Naive B cell (primary cell): ENCODE data around the gene ACTL8. TPM values are rescaled to one million over a fixed set of nuclear protein-coding genes. Genes with fewer than 3 reads are reported as not detected.
A peak's percentile ranks its signal among the peaks of the same experiment; 100 is the strongest.

Experiments used
- ATAC-seq, 2 donors: fragments of 150-1000 bp; cut with Tn5 transposase; 2 replicates each; pipeline ENCODE4 v1.10.0; 2021; ENCODE audit warnings: low read depth in 2 of 2, mild to moderate bottlenecking in 2 of 2, moderate library complexity in 2 of 2
- DNase-seq: peaks from one replicate; pipeline ENCODE4 v3.0.0; 2022
- H3K27ac Mint-ChIP-seq, 6 donors: one replicate each; pipeline ENCODE4 v1.8.0; 2020 to 2022; ENCODE audit warnings: mild to moderate bottlenecking in 6 of 6, mixed read lengths in 6 of 6, moderate library complexity in 5 of 6, inconsistent platforms in 2 of 6
- H3K27me3 Mint-ChIP-seq, 3 donors: one replicate each; pipeline ENCODE4 v1.8.0; 2021 to 2022; ENCODE audit warnings: mixed read lengths in 3 of 3, mild to moderate bottlenecking in 1 of 3
- H3K36me3 Mint-ChIP-seq, 2 donors: one replicate each; pipeline ENCODE4 v1.8.0; 2020 to 2022; ENCODE audit warnings: mixed read lengths in 2 of 2, inconsistent platforms in 1 of 2, mild to moderate bottlenecking in 1 of 2
- H3K4me1 Mint-ChIP-seq, 3 donors: one replicate each; pipeline ENCODE4 v1.8.0; 2020 to 2022; ENCODE audit warnings: mixed read lengths in 3 of 3, inconsistent platforms in 1 of 3, mild to moderate bottlenecking in 1 of 3, moderate library complexity in 1 of 3
- H3K4me3 Mint-ChIP-seq, 8 donors: one replicate each; pipeline ENCODE4 v1.8.0; 2020 to 2022; ENCODE audit warnings: mild to moderate bottlenecking in 8 of 8, mixed read lengths in 8 of 8, moderate library complexity in 8 of 8, inconsistent platforms in 2 of 8
- H3K9me3 Mint-ChIP-seq, 7 donors: one replicate each; pipeline ENCODE4 v1.8.0; 2020 to 2022; ENCODE audit warnings: mixed read lengths in 7 of 7, mild to moderate bottlenecking in 5 of 7, inconsistent platforms in 2 of 7, moderate library complexity in 1 of 7
- polyA plus RNA-seq, 6 donors: library from polyadenylated mRNA; unstranded; fragments of 300-500 nt; fragmentation: Illumina TruSeq; gene quantifications; one replicate each; pipeline ENCODE4 v1.2.3, GENCODE V29; 2021; ENCODE audit warnings: low read depth in 6 of 6

ACTL8 gene
- polyA plus RNA-seq, 6 donors from 2014 or later, result not detected

DNA sequence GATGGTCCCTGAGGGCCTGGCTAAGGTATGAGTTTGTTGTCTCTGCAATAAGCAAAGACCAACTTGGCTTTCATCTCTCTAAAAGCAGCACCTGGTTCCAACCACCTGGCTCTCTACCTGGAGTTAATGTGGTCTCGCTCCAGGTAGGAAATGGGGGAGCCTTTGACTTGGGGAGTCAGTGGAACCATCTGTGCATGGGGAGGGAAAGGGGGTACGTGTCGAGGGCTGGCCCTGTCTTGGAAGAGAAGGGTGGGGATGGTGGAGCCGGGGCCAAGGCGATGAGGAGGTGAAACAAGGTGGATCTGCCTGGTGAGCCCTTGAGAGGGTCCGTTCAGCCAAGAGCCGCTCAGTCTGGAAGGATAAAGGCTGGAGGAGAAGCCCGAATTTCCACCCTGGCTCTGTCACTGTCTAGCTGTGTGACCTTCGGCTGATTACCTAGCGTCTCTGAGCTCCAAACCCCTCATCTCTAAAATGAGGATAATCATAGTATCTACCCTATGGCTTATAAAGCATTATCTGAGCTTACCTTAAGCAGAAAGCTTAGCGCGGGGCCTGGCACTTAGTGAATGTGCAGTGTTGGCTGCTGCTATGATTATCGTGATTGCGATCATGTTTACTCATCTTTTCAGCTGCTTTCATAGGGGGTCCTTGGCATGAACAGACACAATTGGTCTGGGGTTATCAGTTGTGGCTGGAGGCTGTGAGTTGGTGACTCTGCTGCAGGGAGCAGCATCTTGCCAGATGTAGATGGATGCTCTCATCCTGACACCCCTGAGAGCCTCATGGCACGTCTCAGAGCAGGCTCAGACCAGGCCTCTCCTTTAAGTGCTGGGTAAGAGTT lies 78.7 kb downstream of the ACTL8 start:
- Mint-ChIP-seq H3K9me3 (peaks cover 0 to 7% (median 2%) of the 10 kb centered on the region in 7 donors), H3K36me3 (no peaks in the 10 kb centered on the region), H3K27ac (no peak overlapping the region), H3K27me3 (peaks cover 11 to 26% (median 18%) of the 10 kb centered on the region in 3 donors), H3K4me3 (no peak overlapping the region), H3K4me1 (no peaks in the 10 kb centered on the region)
- DNase-seq (no peak), ATAC-seq (no peak)

DNA sequence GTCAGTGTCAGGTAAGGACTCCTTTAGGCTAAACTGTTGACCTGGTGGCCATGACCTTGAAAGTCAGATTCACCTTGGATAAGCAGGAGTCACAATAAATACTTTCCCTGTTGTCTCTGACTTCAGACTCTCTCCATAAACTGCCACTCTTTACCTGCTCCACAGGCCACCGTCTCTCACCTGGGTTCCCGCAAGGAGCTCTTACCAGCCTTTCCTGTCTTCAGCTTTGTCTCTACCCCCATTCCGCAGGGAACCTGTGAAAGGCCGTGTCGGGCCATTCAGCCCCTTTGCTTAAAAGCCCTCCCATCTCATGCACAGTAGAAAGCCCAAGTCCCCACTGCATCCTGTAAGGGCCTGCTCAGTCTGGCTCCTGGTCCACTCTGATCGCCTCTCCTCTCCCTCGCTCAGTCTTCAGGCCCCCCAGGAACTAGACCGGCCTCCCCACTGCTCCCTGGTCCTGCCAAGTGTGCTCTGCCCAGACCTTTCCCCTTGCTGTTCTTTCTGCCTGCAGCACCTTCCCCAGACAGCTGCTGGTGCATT lies 79.5 kb downstream of the ACTL8 start:
- Mint-ChIP-seq H3K4me3 (no peak overlapping the region), H3K27ac (no peak overlapping the region), H3K36me3 (no peaks in the 10 kb centered on the region), H3K4me1 (no peaks in the 10 kb centered on the region), H3K27me3 (peaks cover 11 to 26% (median 18%) of the 10 kb centered on the region in 3 donors), H3K9me3 (peaks cover 0 to 7% (median 2%) of the 10 kb centered on the region in 7 donors)
- DNase-seq, result no peak
- no peak for ATAC-seq

- no peaks in the 10 kb centered on the region for H3K36me3 Mint-ChIP-seq
- peaks cover 11 to 24% (median 16%) of the 10 kb centered on the region in 3 donors for H3K27me3 Mint-ChIP-seq
- no peak overlapping the region for H3K4me3 Mint-ChIP-seq
- no peak for ATAC-seq
- H3K9me3 Mint-ChIP-seq, result peaks cover 0 to 7% (median 0%) of the 10 kb centered on the region in 7 donors
- no peak overlapping the region for H3K27ac Mint-ChIP-seq
- no peak for DNase-seq
- H3K4me1 Mint-ChIP-seq, result peaks cover 0 to under 1% (median 0%) of the 10 kb centered on the region in 3 donors
These were observed 82.3 kb downstream of the ACTL8 start for GRCh38 chr1:17837233-17838030.

- Mint-ChIP-seq H3K27me3 (peaks cover 14 to 40% (median 33%) of the 10 kb centered on the region in 3 donors), H3K4me1 (peaks cover 0 to 4% (median 0%) of the 10 kb centered on the region in 3 donors), H3K36me3 (no peaks in the 10 kb centered on the region), H3K27ac (no peak overlapping the region), H3K4me3 (peak overlapping the region in 1 of 8 donors; percentile 56), H3K9me3 (peaks cover 0 to 7% (median 0%) of the 10 kb centered on the region in 7 donors)
- DNase-seq (no peak), ATAC-seq (no peak)
These were observed 84.6 kb downstream of the ACTL8 start for GRCh38 chr1:17839641-17840196.

GRCh38 chr1:17841944-17842343 lies 86.8 kb downstream of the ACTL8 start:
- ATAC-seq, result no peak
- no peak overlapping the region for H3K4me3 Mint-ChIP-seq
- DNase-seq, result no peak

GRCh38 chr1:17842686-17843085 lies 87.6 kb downstream of the ACTL8 start:
- Mint-ChIP-seq H3K27me3 (peaks cover 20 to 41% (median 37%) of the 10 kb centered on the region in 3 donors), H3K36me3 (no peaks in the 10 kb centered on the region), H3K27ac (no peak overlapping the region), H3K4me3 (peak overlapping the region in 1 of 8 donors; percentile 38), H3K4me1 (peaks cover 0 to 4% (median 0%) of the 10 kb centered on the region in 3 donors), H3K9me3 (peaks cover under 1 to 6% (median 2%) of the 10 kb centered on the region in 7 donors)
- DNase-seq (no peak), ATAC-seq (no peak)

More at GRCh38 chr1:17841944-17842343, 86.8 kb downstream of the ACTL8 start:
- H3K36me3 Mint-ChIP-seq, result no peaks in the 10 kb centered on the region
- peaks cover 0 to 3% (median 0%) of the 10 kb centered on the region in 7 donors for H3K9me3 Mint-ChIP-seq
- no peak overlapping the region for H3K27ac Mint-ChIP-seq
- peaks cover 0 to 4% (median 0%) of the 10 kb centered on the region in 3 donors for H3K4me1 Mint-ChIP-seq
- H3K27me3 Mint-ChIP-seq, result peaks cover 15 to 40% (median 36%) of the 10 kb centered on the region in 3 donors

GRCh38 chr1:17844185-17844826 lies 89.2 kb downstream of the ACTL8 start:
- DNase-seq, result no peak
- H3K4me3 Mint-ChIP-seq, result no peak overlapping the region
- H3K27ac Mint-ChIP-seq, result no peak overlapping the region
- peaks cover 2 to 12% (median 5%) of the 10 kb centered on the region in 7 donors for H3K9me3 Mint-ChIP-seq
- H3K27me3 Mint-ChIP-seq, result peaks cover 16 to 41% (median 41%) of the 10 kb centered on the region in 3 donors
- H3K36me3 Mint-ChIP-seq, result no peaks in the 10 kb centered on the region
- H3K4me1 Mint-ChIP-seq, result peaks cover 0 to 4% (median 0%) of the 10 kb centered on the region in 3 donors
- ATAC-seq, result no peak

GRCh38 chr1:17845583-17845982 lies 90.5 kb downstream of the ACTL8 start:
- peaks cover 16 to 41% (median 41%) of the 10 kb centered on the region in 3 donors for H3K27me3 Mint-ChIP-seq
- peaks cover 2 to 14% (median 7%) of the 10 kb centered on the region in 7 donors for H3K9me3 Mint-ChIP-seq
- H3K4me1 Mint-ChIP-seq, result peaks cover 0 to 4% (median 0%) of the 10 kb centered on the region in 3 donors
- no peak overlapping the region for H3K4me3 Mint-ChIP-seq
- H3K27ac Mint-ChIP-seq, result no peak overlapping the region
- ATAC-seq, result no peak
- no peaks in the 10 kb centered on the region for H3K36me3 Mint-ChIP-seq
- DNase-seq, result no peak

- H3K36me3 Mint-ChIP-seq, result no peaks in the 10 kb centered on the region
- H3K27me3 Mint-ChIP-seq, result peaks cover 16 to 41% (median 41%) of the 10 kb centered on the region in 3 donors
- ATAC-seq (no peak), DNase-seq (no peak)
- peaks cover 0 to 4% (median 0%) of the 10 kb centered on the region in 3 donors for H3K4me1 Mint-ChIP-seq
- H3K9me3 Mint-ChIP-seq, result peaks cover 2 to 14% (median 7%) of the 10 kb centered on the region in 7 donors
- H3K4me3 Mint-ChIP-seq, result no peak overlapping the region
- H3K27ac Mint-ChIP-seq, result no peak overlapping the region
These were observed 91.2 kb downstream of the ACTL8 start for GRCh38 chr1:17846341-17846740.

DNA sequence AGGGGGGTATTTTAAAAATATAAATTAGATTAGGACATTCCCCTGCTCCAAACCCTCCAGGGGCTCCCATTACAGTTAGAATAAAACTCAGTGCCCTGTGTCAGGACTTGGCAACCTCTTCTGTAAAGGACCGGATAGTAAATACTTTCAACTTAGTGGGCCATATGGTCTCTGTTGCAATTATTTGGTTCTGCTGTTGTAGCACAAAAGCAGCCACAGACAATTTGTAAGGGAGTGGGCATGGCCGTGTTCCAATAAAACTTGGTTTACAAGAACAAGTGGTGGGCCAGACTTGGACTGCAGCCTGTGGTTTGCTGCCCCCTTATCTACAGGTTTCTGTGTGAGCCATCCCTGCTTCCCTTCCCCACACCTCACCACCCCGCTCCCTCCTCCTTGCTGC lies 92.0 kb downstream of the ACTL8 start:
- no peak for ATAC-seq

DNA sequence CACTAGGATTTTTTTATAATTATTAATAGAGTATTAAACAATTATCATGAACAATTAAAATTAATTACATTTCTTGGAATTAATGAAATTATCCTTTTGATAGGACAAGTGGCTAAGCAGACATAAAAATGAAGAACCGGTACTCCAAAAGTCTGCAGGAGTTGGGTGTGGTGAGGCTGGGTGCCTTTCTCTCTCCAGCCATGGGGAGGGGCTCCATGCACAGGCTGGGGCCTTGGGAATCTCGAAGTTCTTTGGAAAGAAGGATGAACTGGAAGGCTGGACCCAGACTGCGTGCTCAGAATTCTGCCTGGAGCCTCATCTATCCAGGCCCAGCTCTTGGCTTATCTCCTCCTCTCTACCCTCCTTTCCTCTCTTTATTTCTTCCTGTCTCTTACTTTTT lies 94.1 kb downstream of the ACTL8 start:
- H3K4me3 Mint-ChIP-seq, result no peak overlapping the region
- H3K27me3 Mint-ChIP-seq, result peaks cover 12 to 18% (median 14%) of the 10 kb centered on the region in 3 donors
- H3K36me3 Mint-ChIP-seq, result no peaks in the 10 kb centered on the region
- DNase-seq (no peak), ATAC-seq (no peak)
- H3K4me1 Mint-ChIP-seq, result no peaks in the 10 kb centered on the region
- peaks cover 2 to 12% (median 7%) of the 10 kb centered on the region in 7 donors for H3K9me3 Mint-ChIP-seq
- no peak overlapping the region for H3K27ac Mint-ChIP-seq

More for the DNA sequence above, 92.0 kb downstream of the ACTL8 start:
- H3K27ac Mint-ChIP-seq, result no peak overlapping the region
- H3K36me3 Mint-ChIP-seq, result no peaks in the 10 kb centered on the region
- no peak overlapping the region for H3K4me3 Mint-ChIP-seq
- peaks cover 0 to 4% (median 0%) of the 10 kb centered on the region in 3 donors for H3K4me1 Mint-ChIP-seq
- H3K9me3 Mint-ChIP-seq, result peaks cover 2 to 14% (median 7%) of the 10 kb centered on the region in 7 donors
- DNase-seq, result no peak
- H3K27me3 Mint-ChIP-seq, result peaks cover 16 to 40% (median 34%) of the 10 kb centered on the region in 3 donors

DNA sequence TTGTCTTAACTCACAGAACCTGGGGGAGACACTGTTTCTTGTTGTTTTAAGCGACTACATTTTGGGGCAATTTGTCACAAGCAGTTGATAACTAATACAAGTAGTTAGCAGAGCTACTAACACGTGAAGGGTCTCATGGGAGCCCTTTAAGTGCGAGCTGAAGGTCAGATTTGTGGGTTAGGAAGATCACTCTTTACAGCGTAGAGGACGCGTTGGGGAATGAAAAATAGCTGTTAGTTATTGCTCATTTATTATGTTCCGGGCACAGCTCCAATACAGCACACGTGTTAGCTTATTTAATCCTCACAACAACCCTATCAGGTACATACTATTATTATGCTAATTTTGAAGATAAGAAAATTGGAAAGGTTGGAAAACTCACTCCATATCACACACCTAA lies 95.9 kb downstream of the ACTL8 start:
- no peak overlapping the region for H3K4me3 Mint-ChIP-seq
- ATAC-seq (no peak), DNase-seq (no peak)
- H3K4me1 Mint-ChIP-seq, result no peaks in the 10 kb centered on the region
- peaks cover 9 to 14% (median 9%) of the 10 kb centered on the region in 3 donors for H3K27me3 Mint-ChIP-seq
- H3K36me3 Mint-ChIP-seq, result no peaks in the 10 kb centered on the region
- peaks cover 2 to 12% (median 7%) of the 10 kb centered on the region in 7 donors for H3K9me3 Mint-ChIP-seq
- no peak overlapping the region for H3K27ac Mint-ChIP-seq
